Esophagus muscularis mucosa (tissue), 3 donors: ENCODE results near the gene RTN4.

Experiments used
- CTCF ChIP-seq, 3 experiments: fragments of 200-600 bp in 2 of 3; fragments of 450-650 bp in 1 of 3; sonication (generic) in 2 of 3; IDR thresholded peaks; one replicate each; pipeline ENCODE4 v1.5.1; 2017 to 2019; ENCODE audit warnings: antibody characterized with exemption in 3 of 3, mild to moderate bottlenecking in 2 of 3, moderate library complexity in 1 of 3
- EP300 ChIP-seq: sonication (generic); formaldehyde crosslinking; IDR thresholded peaks from one replicate; pipeline ENCODE4 v1.6.1; 2017; ENCODE audit warnings: antibody characterized with exemption

DNA sequence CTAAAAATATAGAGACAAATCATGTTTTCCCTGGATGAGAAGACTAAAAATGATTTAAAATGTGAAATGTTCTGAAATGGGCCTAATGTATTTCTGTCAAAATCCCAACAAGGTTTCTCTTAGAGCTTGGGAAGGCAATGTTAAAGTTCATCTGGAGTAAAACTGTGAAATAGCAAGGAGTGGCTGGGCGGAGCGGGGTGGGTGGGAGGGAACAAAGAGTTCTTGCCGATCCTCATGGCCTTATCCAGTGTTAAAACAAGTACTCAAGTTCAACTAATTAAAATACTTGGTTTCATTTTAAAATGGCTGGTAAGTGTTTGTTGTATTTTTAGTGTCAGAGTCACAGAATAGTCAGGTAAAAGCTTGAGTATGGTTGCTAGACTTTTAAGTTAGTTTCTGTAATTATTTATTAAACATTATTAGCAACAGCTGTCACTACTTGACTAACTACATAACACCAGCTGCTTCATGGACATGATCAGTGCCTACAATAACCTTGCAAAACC lies 87.3 kb downstream of the RTN4 start:
- TF ChIP-seq CTCF (IDR thresholded peaks at IDR 0.05) (no peak), EP300 (no peak)
